NCI-H2196 treated with DMSO at 0.1 percent for 48 hours (cell line): ENCODE results near the gene PROKR1.

Experiments
- DNase-seq: peaks from one replicate; lab custom pipeline; 2025; ENCODE audit not compliant: unreplicated experiment; lab: John Stamatoyannopoulos, UW

The PROKR1 gene

DNA sequence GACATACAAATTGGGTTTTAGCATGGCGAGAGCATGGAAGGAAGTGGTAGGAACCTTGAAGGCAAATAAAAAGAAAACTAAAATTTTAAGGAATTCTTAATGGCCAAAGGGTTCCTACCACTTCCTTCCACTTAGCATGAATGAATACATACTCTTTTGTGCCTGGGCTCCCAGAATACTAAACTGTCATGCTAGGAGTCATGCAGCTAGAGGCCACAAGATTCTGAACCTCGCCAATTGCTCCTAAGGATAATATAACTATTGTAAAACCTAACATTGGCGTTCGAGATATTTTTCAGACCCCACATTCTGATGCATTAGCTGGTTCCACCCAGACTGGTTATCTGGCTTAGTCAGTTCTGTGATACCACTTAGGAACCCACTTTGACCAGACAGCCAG, 52.6 kb downstream of the PROKR1 start:
- DNase-seq, result no peak

DNA sequence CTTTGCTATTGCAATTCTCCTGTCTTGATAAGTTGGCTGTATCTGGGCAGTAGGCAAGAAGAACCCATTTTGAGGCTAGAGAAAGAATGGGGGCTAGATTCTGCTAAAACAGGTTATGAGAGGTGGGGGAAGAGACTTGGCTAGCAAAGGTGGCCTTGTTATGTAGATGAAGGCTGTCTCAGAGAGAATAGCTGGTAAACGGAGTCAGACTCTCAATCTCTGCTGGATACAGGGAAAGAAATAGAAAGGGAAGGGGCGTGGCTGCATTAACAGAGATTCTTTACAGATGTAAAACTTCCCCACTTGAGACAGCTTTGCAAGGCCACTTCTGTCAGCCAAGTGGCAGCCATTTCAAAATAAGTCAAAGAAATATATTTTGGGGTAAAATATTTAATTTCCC, 53.2 kb downstream of the PROKR1 start:
- DNase-seq, result no peak

GRCh38 chr2:68698567-68699377, 55.4 kb downstream of the PROKR1 start:
- DNase-seq, result peak; percentile 52

DNA sequence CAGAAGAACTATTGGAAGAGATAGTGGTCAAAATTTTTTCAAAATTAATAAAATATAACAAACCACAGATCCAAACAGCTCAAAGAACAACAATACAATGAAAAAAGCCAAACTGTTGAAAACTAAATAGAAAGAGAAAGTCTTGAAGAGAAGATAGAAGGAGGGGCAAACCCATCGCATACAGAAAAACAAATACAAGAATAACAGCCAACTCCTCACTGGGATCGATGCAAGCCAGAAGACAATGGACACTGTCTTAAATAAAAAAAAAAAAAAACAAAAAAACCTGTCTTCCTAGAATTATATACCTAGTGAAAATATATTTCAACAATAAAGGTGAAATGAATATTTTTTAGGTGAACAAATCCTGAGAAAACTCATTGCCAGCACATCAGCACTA, 57.2 kb downstream of the PROKR1 start:
- DNase-seq, result no peak

- DNase-seq, result no peak
These were observed 63.3 kb downstream of the PROKR1 start for GRCh38 chr2:68706637-68707036.
